Activated naive CD4-positive, alpha-beta T cell treated with anti-CD3 and anti-CD28 coated beads, Interleukin-2, amount 10 ng/mL, durations not matched to agents 5 hours and 36 hours (primary cell): ENCODE data around the gene PROCA1. TPM values are rescaled to one million over a fixed set of nuclear protein-coding genes. Genes with fewer than 3 reads are reported as not detected.

Experiments
- total RNA-seq, 2 experiments: library from RNA; stranded (reverse); gene quantifications; one replicate each; pipeline ENCODE4 v1.2.3, GENCODE V29; 2021

The PROCA1 gene, protein sequence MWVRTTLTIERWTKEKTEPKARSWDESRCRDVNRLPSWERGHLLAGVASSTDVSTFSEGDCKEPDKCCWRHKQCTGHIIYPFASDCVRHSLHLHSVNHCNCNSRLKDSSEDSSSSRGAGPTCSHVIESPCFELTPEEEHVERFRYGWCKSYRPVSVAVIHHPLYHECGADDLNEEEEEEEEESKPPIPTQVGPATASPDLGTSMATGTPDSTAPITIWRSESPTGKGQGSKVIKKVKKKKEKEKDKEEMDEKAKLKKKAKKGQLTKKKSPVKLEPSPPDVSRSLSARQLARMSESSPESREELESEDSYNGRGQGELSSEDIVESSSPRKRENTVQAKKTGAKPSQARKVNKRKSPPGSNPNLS
- total RNA-seq, result 1 to 10 TPM; 7.3 to 8.2 TPM

GRCh38 chr17:28711723-28712031, at the start of gene PROCA1:
PROCA1 (minus strand) TSS chr17:28711888; CDS start chr17:28711660, 228 bp downstream.

GRCh38 chr17:28743243-28744103, 31.8 kb upstream of the PROCA1 start, which contains the start of gene TRAF4:
TRAF4 (plus strand) TSS chr17:28744011; CDS start chr17:28744113, 102 bp downstream.

GRCh38 chr17:28728364-28729200, 16.9 kb upstream of the PROCA1 start, which contains the start of gene NEK8:
NEK8 (plus strand) TSS chr17:28728788; CDS start chr17:28728814, 26 bp downstream.

GRCh38 chr17:28726226-28726626, 14.5 kb upstream of the PROCA1 start, which contains the start of gene TLCD1:
TLCD1 (minus strand) TSS chr17:28726233; CDS start chr17:28726097, 136 bp downstream.

GRCh38 chr17:28717578-28718332, 6.1 kb upstream of the PROCA1 start, which contains the start of gene RAB34:
RAB34 (minus strand) TSS chr17:28717868; CDS start chr17:28717266, 602 bp downstream.

DNA sequence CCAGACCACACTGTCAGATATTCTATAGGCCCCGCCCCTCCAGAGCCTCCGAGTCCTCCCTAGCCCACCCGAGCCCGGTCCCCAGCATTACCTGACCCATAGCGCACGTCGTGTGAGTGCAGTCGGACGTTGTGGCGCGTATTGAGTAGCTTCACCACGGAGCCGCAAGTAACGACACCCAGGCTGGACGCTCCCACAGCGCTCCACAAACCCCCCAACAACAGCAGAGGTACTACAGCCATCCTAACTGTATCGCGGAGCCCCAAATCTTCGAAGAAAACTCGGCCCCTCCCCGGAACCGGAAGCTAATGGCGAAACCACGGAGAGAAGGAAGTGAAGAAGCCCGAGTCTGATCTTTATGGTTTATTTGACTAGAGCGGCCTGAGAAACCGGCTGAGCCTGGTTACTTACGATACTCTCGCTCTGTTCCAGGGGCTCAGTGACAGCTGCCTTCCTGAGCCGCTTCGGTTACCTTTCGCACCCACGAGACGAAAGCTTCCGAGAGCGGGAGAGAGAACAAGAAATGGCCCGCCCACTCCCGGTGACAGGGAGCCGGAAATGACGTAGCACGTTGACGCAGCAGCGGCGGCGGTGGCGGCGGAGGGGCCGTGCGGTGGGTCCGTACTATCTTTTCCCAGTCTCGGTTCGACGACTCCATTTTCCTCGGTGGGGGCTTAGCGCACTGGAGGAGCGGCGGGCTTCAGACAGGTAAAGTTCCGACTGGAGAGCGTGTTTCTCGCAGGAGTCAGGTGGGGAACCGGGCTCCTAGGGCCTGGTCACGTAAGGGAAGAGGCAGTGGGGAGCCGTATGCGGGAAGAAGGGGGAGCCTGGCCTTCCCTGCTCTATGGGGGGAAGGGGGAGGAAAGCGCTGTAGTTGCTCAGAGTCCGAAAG, 49.8 kb downstream of the PROCA1 start, which contains the start of the genes SDF2 and SUPT6H:
Gene SDF2, minus strand, starts transcription at position 272 of the 892 bp plus-strand sequence. Its CDS starts 30 bp downstream, at position 242.
Gene SUPT6H, plus strand, starts transcription at position 571 of the 892 bp plus-strand sequence. CDS start 11,197 bp downstream, outside the sequence.

Other genes with a start within 250 kb of the PROCA1 start
- gene SLC13A2, start 238.2 kb downstream of the PROCA1 start, total RNA-seq, result not detected
- not detected for gene FOXN1, start 205.5 kb downstream of the PROCA1 start, total RNA-seq
- gene UNC119, start 159.3 kb downstream of the PROCA1 start, total RNA-seq, result 10 to 100 TPM; 54.4 to 54.5 TPM
- 10 to 100 TPM; 57.2 to 59.1 TPM for gene PIGS, start 140.4 kb downstream of the PROCA1 start, total RNA-seq
- 100 to 1,000 TPM; 147 to 148 TPM for gene ALDOC, start 135.0 kb downstream of the PROCA1 start, total RNA-seq
- gene SPAG5, start 112.9 kb downstream of the PROCA1 start, total RNA-seq, result 10 to 100 TPM; 92.3 to 93.3 TPM
- 10 to 100 TPM; 18.3 to 19.2 TPM for gene RSKR, start 97.7 kb downstream of the PROCA1 start, total RNA-seq
- 100 to 1,000 TPM; 115 to 126 TPM for gene BLTP2, start 66.7 kb downstream of the PROCA1 start, total RNA-seq
- gene SDF2, start 50.0 kb downstream of the PROCA1 start, total RNA-seq, result 10 to 100 TPM; 42.3 to 43.1 TPM
- 10 to 100 TPM; 66.4 to 70.2 TPM for gene SUPT6H, start 49.7 kb downstream of the PROCA1 start, total RNA-seq
- gene RAB34, start 6.0 kb upstream of the PROCA1 start, total RNA-seq, result 10 to 100 TPM in 1 of 2 experiments, 1 to 10 TPM in 1; 9.8 to 11.8 TPM
- 1,000 to 10,000 TPM; 2,967 to 3,139 TPM for gene RPL23A, start 8.1 kb upstream of the PROCA1 start, total RNA-seq
- gene TLCD1, start 14.3 kb upstream of the PROCA1 start, total RNA-seq, result 1 to 10 TPM; 1.3 to 2.2 TPM
- 1 to 10 TPM; 7.1 to 7.4 TPM for gene NEK8, start 16.9 kb upstream of the PROCA1 start, total RNA-seq
- 10 to 100 TPM; 46.4 to 51.9 TPM for gene TRAF4, start 32.1 kb upstream of the PROCA1 start, total RNA-seq
- 10 to 100 TPM; 16.8 to 18.7 TPM for gene FAM222B, start 130.9 kb upstream of the PROCA1 start, total RNA-seq
- gene ERAL1, start 143.1 kb upstream of the PROCA1 start, total RNA-seq, result 10 to 100 TPM; 32.4 to 38.9 TPM
- 100 to 1,000 TPM; 200 to 210 TPM for gene FLOT2, start 185.8 kb upstream of the PROCA1 start, total RNA-seq
- 10 to 100 TPM; 29.7 to 30.2 TPM for gene DHRS13, start 191.2 kb upstream of the PROCA1 start, total RNA-seq
- 10 to 100 TPM; 72.6 to 72.9 TPM for gene PHF12, start 239.6 kb upstream of the PROCA1 start, total RNA-seq